ENCODE results near the gene AMPH.
"Not testable (repeated sequence)": the region's sequence is repeated elsewhere in the genome, so short reads cannot be mapped to it uniquely, and the experiment has no call there.

The AMPH gene

DNA sequence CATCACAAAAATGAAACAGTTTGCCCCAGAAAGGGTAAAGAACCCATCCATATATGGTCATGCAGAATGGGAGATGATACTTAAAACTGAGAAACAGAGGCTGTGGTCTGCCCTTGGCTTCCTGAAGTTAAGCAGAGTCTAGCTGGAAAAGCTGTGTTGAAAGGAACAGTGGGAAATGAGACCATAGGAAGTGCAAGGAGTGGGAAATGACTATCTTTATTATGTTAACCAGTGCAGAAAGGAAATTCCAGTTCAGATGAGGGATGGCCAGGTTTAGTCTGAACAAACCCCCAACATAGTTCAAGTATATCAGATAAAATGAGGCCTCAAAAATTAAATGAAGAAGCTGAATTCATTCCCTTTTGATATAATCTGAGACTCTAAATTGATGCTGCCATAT, 245.5 kb downstream of the AMPH start:
- no peak for DNase-seq

DNA sequence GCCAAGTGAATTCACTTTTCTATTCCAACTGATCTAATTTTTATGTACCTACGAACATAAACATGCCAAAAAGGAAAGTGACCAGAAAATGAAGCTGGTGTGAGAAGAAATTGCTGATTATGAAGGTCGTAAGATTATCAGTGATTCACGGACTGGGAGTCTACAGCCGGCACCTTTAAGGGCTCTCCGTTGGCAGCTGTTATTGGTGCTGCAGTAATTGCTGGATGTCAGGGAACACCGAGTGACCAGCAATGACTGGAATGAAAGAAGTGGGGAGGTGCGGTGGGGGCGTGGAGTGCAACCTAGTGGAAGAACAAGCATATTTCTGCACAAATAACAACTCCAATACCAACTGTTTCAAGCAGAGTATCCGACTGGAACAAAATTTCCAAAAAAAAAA, 247.9 kb downstream of the AMPH start:
- no peak for DNase-seq

DNA sequence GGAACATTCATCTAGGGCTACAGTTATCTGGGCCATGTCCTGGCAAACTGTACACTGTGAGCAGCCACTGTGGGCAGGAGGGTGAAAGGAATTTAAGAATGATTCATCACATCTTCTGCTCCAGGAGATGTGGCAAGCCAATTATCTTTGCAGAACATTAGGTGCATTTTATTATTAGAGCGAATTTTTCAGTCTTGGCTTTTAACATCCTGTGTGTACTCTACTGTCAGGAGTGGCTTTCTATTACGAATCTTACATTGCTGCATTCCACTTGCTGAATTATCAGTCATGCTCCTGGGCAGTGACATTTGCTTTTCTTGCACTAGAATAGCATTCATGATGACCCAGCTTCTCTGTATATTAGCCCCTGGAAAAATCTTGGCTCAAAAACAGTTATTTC, 248.5 kb downstream of the AMPH start:
- DNase-seq = no peak

DNA sequence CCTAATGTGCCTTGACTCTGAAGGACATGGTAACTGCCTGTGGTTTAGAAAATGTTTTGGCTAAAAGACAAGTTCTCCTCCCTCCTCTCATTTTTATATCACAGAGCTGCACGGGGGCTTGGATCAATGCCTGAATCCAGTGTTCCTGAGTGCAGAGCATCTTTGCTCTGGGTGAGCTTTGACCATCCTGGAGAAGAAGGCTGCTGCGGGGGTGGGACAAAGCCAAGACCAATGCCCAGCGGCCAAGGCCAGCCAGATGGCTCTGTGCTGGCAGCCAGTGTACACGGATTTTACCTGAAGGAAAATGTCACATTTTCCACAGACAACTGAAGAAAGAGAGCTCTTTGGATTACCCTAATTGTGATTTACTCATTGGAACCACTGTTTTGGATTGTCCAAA, 255.7 kb downstream of the AMPH start:
- DNase-seq = no peak

DNA sequence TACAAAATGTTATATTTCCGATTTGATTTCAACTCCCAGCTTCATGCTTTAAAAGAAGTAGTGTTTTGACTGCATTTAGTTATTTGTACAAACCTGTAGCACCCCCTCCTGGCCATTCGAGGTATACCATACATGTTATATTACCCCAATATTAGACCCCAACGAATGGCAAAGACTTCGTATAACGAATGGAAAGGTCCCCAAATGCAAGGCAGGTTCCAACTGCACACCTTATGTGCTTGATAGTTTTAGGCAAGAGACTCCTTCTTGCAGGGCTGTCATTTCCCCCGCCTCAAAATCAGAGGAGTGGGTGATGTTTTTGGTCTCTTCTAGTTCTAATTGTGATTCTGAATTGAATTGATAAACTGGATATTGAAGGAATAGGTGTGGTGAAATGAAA, 256.7 kb downstream of the AMPH start:
- DNase-seq = peak; percentile 55 to 73

DNA sequence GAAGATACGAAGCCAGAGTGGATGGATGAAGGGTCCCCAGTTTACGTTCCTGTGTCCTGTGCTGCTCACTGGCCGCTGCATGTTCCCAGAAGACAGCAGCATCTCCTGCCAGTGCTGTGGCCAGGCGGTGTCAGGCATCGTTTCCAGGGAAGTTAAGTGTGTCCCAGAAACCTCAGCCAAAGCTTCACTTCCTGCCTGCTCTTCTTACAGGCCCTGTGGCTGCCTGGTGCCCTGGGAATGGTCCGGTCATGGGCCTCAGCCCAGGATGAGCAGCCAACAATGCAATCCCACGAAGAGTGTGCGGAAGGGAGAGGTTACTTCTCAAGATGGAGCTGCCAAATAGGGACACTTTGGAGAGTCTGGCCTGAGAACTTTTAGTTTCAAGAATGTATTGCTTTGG, 258.0 kb downstream of the AMPH start:
- DNase-seq = no peak

DNA sequence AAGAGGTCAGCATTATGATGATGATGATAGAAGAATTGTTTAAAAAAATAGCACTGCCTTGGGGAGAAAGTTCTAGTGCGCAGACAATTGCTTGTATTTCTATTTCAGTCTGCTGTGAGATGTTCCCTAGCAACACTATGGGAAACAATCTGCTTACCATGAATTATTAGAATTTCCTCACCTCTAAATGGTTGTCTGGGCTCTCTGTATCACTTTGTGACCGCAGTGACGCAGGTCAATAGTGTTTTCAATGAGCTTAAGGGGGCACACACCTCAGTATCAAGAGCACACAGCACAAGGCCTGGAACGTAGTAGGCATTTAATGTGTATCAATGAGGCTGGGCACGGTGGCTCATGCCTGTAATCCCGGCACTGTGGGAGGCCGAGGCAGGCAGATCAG, 258.9 kb downstream of the AMPH start:
- DNase-seq = peak in 1 of 2 donors; percentile 20

DNA sequence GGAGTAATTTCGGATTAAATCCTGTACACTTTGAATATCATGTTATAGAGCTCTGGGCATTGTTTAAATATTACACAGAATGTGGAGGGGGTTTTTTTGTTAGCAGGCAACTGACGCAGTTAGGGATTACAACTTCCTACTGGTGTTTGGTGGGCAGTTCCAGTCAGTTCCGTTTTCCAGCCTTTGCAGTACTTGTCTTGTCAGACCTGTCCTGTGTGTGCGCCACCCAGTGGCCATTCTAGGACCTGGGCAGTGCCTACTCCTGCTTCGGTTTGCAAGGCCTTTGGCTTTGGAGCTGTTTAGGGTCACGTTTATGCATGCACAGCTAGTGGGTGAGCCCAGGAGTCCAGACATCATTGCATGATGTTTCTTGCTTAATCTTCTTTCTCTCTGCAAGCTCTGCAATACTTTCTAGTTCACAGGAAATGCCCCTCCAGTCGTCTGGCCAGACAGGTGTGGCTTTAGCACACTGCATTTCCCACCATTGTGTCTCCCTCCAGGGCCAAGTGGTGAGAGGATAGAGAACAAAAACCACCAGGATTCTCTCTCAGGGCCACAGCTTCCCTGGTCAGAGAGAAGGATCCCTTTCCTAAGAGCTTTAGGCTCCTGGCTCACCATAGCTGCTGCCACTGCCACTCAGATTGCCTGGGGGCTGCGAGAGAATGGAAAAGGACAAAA, 261.2 kb downstream of the AMPH start:
- peak; percentile 84 to 90 for DNase-seq

DNA sequence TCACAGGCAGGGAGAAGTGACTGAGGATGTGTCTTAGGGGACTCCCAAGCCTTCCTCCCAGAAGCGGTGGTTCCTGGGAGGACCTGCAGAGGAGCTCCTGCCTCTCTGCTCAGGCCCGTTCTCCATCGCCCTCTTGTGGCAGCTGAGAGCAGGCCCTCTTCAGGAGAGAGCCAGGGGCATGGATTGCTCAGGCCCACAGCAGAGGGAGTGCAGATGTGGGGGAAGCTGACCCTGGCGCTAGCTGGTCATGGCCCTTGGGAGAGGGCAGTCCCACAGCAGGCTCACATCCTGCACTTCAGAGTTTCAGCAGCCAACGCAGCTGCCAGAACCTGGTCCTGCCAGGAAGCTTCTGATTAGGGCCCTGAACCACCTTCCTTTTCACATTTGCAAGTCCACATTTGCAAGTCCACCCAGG, 263.0 kb downstream of the AMPH start:
- DNase-seq = peak; percentile 80 to 87

DNA sequence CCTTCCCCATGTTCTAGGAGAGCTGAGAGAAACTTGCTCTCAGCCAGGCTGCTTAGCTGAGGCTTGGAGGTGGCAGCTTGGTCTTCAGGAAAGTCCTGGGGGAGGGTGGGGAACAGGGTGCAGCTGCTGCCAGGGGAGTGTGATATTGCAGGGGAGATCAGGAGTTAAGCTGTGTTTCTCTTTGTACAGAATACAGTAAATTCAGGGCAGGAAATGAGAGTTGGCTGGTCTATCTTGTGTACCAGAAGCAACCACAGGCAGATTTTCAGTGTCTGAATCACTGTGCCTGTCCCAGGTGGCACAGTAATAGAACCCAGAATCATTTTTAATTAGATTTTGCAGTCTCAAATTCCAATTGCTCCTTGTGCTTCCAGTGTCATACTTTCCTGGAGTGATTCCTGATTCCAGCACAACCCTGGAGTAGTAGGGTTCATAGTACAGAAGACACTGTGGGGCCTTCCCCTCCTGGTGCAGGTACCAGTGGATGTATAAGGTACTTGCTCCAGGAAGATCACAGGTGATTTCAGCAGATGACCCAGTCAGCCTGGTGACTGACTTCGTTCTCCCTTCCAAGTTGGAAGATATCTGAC, 263.8 kb downstream of the AMPH start:
- peak in 1 of 2 donors; percentile 46 for DNase-seq

DNA sequence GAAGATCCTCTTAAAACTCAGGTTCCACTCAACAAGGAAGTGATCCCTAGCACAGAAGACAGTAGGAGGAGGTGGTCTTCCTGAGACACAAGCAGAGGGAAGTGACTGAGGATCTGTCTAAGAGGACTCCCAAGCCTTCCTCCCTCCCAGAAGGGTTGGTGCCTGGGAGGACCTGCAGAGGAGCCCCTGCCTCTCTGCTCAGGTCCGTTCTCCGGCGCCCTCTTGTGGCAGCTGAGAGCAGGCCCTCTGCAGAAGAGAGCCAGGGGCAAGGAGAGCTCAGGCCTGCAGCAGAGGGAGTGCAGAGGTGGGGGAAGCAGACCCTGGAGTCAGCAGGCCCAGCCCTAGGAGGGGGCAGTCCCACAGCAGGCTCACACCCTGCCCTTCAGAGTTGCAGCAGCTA, 267.8 kb downstream of the AMPH start:
- peak; percentile 76 to 79 for DNase-seq

DNA sequence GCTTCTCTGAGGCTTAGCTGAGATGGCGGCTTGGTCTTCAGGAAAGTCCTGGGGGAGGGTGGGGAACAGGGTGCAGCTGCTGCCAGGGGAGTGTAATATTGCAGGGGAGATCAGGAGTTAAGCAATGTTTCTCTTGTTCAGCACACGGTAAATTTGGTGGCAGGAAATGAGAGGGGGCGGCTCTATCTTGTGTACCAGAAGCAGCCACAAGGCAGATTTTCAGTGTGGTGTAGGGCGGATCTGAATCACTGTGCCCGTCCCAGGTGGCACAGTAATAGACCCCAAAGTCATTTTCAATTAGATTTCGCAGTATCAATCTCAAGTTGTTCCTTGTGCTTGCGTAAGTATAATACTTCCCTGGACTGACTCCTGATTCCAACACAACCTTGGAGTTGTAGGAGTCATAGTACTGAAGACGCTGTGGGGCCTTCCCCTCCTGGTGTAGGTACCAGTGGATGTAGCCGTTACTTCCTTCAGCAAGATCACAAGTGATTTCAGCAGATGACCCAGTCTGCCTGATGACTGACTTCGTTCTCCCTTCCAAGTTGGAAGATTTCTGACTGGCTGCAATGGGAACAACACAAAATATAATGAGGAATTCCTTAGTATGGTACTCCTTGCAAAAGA, 268.4 kb downstream of the AMPH start:
- peak; percentile 37 to 61 for DNase-seq

DNA sequence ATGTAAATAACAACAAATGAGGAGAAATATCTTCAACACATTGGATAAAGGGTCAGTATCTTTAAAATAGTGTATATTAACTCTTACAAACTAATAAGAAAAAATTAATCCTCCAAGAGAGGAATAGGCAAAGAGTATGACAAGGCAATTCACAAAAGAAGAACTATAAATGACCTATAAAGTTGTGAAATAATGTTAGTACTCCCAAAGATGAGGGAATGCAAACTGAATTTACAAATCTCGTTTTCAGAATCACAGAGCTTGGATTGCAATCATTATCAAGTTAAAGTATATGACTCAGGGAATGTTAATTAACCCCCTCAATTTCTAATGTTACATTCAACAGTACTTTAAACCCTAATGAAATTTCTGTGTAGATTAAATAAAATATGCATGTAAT, 270.4 kb downstream of the AMPH start:
- DNase-seq = no peak

DNA sequence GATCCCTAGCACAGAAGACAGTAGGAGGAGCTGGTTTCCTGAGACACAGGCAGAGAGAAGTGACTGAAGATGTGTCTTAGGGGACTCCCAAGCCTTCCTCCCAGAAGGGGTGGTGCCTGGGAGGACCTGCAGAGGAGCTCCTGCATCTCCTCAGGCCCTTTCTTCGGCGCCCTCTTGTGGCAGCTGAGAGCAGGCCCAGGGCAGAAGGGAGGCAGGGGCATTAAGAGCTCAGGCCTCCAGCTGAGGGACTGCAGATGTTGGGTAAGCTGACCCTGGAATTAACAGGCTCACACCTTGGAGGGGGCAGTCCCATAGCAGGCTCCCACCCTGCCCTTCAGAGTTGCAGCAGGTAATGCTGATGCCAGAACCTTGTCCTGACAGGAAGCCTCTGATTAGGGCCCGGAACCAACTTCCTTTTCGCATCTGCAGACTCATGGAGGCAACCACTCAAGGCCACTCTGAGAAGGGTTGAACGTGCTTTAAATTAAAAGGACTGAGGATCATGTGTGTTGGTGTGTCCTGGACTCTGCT, 272.0 kb downstream of the AMPH start:
- peak; percentile 86 to 88 for DNase-seq

DNA sequence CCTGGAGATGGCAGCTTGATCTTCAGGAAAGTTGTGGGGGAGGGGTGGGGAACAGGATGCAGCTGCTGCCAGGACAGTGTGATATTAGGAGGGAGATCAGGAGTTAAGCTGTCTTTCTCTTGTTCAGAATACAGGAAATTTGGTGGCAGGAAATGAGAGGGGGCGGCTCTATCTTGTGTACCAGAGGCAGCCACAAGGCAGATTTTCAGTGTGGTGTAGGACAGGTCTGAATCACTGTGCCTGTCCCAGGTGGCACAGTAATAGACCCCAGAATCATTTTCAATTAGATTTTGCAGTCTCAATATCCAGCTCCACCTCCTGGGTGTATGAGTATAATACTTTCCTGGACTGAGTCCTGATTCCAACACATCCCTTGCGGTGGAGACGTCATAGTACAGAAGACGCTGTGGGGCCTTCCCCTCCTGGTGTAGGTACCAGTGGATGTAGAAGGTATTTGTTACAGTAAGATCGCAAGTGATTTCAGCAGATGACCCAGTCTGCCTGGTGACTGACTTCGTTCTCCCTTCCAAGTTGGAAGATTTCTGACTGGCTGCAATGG, 272.8 kb downstream of the AMPH start:
- peak in 1 of 2 donors; percentile 60 for DNase-seq

DNA sequence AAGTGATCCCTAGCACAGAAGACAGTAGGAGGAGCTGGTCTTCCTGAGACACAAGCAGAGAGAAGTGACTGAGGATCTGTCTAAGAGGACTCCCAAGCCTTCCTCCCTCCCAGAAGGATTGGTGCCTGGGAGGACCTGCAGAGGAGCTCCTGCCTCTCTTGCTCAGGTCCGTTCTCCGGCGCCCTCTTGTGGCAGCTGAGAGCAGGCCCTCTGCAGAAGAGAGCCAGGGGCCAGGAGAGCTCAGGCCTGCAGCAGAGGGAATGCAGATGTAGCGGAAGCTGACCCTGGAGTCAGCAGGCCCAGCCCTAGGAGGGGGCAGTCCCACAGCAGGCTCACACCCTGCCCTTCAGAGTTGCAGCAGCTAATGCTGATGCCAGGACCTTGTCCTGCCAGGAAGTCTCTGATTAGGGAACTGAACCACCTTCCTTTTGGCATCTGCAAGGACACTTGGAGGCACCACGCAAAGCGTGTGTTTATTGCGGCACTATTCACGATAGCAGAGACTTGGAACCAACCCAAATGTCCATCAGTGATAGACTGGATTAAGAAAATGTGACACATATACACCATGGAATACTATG, 276.8 kb downstream of the AMPH start:
- peak; percentile 72 to 74 for DNase-seq

DNA sequence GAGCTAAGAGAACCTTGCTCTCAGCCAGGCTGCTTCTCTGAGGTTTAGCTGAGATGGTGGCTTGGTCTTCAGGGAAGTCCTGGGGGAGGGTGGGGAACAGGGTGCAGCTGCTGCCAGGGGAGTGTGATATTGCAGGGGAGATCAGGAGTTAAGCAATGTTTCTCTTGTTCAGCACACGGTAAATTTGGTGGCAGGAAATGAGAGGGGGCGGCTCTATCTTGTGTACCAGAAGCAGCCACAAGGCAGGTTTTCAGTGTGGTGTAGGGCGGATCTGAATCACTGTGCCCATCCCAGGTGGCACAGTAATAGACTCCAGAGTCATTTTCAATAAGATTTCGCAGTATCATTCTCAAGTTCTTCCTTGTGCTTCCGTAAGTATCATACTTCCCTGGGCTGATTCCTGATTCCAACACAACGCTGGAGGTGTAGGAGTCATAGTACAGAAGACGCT, 277.7 kb downstream of the AMPH start:
- peak; percentile 31 to 55 for DNase-seq

DNA sequence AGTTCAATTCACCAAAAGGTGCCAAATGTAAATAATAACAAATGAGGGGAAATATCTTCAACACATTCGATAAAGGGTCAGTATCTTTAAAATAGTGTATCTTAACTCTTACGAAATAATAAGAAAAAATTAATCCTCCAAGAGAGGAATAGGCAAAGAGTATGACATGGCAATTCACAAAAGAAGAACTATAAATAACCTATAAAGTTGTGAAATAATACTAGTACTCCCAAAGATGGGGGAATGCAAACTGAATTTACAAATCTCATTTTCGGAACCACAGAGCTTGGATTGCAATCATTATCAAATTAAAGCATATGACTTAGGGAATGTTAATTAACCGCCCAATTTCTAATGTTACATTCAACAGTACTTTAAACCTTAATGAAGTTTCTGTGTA, 279.6 kb downstream of the AMPH start:
- no peak for DNase-seq

DNA sequence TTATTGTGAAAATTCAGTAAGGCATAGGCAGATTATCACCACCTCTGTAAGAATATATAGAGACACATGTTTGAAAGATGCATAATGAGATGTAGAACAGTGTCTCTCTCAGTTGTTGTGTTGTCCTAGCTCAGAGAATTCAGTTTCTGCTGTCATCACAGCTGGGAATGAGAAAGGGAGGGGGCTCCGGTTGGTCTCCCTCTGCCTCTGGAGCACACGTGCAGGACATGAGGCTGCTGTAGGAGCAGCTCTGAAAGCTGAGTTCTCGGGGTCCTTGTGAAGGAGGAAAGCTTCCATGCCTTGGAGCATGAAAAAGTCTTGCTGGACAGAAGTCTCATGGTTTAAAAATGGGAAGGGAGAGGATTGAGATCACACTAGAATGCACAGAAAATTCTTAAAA, 280.4 kb downstream of the AMPH start:
- not testable (repeated sequence) for DNase-seq

DNA sequence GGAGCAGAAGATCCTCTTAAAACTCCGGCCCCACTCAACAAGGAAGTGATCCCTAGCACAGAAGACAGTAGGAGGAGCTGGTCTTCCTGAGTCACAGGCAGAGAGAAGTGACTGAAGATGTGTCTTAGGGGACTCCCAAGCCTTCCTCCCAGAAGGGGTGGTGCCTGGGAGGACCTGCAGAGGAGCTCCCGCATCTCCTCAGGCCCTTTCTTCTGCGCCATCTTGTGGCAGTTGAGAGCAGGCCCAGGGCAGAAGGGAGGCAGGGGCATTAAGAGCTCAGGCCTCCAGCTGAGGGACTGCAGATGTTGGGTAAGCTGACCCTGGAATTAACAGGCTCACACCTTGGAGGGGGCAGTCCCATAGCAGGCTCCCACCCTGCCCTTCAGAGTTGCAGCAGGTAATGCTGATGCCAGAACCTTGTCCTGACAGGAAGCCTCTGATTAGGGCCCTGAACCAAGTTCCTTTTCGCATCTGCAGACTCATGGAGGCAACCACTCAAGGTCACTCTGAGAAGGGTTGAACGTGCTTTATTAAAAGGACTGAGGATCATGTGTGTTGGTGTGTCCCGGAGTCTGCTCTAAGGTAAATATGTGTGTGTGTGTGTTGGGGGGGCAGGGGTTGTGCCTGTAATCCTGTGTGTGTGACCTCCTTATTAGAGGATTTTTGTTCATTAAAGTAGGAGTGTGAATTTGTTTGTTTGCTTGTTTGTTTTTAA, 281.1 kb downstream of the AMPH start:
- peak; percentile 76 to 83 for DNase-seq

DNA sequence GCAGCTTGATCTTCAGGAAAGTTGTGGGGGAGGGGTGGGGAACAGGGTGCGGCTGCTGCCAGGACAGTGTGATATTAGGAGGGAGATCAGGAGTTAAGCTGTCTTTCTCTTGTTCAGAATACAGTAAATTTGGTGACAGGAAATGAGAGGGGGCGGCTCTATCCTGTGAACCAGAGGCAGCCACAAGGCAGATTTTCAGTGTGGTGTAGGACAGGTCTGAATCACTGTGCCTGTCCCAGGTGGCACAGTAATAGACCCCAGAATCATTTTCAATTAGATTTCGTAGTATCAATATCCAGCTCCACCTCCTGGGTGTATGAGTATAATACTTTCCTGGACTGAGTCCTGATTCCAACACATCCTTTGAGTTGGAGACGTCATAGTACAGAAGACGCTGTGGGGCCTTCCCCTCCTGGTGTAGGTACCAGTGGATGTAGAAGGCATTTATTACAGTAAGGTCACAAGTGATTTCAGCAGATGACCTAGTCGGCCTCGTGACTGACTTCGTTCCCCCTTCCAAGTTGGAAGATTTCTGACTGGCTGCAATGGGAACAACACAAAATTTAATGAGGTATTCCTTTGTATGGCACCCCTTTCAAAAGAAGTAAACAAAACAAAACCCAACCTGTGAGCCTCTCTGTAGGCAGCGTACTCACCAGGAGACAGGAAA, 281.9 kb downstream of the AMPH start:
- DNase-seq = not testable (repeated sequence)
